GM18517 (cell line): ENCODE results near the gene TM7SF3.
"Not testable (repeated sequence)": the region's sequence is repeated elsewhere in the genome, so short reads cannot be mapped to it uniquely, and the experiment has no call there.

Experiments
- ATAC-seq: cut with Tn5 transposase; IDR thresholded peaks from one replicate; pipeline ENCODE4 v1.9.1; 2021; ENCODE audit warnings: mild to moderate bottlenecking, moderate library complexity; ENCODE audit not compliant: unreplicated experiment

Gene TM7SF3

DNA sequence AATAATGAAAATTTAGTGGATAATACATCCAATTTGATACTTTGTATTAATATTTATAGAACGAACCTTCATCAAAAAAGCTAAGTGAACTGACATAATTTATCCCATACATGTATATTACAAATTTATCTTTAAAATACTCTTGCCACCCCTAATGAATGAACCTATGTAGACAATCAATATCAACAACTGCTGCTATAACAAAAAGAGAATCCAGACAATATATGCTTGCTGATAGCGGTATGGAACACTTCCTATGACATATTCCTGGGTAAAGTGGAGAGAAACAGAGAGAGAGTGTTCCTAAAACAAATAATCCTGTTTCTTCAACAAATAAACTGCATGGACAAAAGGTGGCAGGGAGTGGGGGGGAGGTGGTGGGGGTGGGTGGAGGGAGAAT lies 31.3 kb downstream of the TM7SF3 start:
- no peak for ATAC-seq

DNA sequence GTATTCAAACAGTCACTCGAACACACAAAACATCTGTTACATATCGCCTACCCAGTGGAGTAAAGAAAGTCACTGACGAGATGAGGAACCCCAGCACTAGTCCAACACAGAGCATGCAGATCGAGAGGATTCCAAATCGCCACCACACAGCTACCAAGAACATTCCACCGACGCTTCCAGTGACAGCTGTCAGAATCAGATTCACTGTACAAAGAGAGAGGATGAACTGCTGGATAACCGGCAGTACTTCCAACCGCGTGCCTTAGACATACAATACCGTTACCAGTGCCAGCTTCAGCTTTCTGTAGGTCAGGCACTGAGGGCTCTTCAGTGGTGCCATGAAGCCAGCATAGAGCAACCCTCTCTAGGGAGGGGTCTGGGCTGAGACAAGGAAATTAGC lies 34.5 kb downstream of the TM7SF3 start:
- ATAC-seq = no peak

DNA sequence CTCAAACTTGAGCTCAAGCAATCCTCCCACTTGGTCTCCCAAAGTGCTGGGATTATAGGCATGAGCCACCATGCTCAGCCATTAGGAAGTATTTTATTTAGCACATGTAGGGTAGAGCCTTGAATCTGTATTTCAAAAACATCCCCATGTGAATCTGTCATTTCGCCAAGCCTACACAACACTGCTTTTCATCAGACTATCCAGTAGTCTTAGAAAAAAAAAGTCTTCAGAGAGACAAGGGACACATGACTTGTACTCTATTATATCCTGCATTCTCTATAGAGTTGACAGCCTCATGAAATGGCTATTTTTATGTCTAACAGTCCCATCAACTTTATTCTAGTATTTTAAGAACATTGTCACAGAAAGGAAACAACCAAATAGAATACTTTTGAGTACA lies 35.4 kb downstream of the TM7SF3 start:
- no peak for ATAC-seq

DNA sequence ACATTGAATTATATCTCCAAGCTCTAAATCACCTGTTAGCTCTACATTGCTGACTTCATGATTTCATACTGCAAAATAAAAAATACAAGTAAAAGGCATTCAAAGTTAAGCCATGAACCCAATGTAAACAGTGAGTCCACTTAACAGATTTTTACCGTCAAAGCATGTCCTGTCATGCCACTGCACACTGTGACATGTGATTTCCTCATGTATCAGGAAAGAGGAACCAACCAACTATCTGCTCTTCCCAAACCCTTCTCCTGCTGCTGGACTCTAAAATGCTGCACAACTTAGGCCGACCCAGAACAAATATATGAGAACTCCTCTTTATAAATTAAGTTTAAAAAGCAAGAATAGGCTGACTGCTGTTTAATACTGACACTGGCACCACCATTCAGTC lies 37.5 kb downstream of the TM7SF3 start:
- no peak for ATAC-seq

DNA sequence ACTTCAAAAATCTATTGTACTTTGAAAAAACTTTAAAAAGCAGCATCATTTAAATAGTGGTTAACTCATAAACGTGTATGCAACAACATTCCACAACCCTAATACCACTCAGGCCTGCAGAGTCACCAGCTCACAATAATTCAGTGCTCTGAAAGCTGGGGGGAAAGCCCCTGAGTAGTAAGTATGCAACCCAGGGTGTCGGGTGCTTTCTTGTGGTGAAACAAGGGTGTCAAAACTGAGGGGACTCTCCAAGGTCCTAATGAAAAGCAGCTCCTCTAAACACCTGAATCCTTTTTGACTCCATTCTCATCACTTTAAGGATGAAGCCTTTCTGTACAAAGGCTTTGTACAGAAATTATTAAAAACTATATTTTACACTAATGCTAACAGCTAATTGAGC lies 42.2 kb downstream of the TM7SF3 start:
- peak; percentile 85 for ATAC-seq

DNA sequence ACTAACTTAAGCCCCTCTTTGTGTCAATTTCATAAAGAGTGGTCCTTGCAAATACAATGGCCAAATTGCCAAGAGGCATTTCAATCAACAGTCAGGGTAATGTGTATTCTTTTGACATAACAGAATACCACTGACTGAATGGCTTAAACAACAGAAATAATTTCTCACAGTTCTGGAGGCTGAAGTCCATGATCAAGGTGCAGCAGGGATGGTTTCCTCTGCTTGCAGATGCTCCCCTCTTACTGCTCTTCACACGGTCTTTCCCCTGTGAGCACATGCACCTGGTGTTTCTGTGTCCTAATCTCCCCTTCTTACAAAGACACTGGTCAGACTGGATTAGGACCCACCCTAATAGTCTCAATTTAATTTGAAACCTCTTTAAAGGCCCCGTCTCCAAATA lies 44.0 kb downstream of the TM7SF3 start:
- no peak for ATAC-seq

DNA sequence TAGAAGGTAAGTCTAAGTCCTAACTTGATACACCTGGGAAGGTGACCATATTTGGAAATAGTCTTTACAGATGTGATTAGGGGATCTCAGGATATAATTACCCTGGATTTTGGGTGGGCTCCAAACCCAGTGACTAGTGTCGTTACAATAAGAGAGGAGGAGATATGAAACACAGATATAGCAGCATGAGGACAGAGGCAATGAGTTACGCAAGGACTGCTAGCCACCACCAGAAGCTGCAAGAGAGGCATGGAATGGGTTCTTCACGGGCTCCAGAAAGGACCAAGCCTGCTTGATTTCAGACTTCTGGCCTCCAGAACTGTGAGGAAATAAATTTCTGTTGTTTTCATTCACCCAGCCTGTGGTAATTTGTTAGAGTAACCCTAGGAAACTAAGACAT lies 47.3 kb downstream of the TM7SF3 start:
- no peak for ATAC-seq

DNA sequence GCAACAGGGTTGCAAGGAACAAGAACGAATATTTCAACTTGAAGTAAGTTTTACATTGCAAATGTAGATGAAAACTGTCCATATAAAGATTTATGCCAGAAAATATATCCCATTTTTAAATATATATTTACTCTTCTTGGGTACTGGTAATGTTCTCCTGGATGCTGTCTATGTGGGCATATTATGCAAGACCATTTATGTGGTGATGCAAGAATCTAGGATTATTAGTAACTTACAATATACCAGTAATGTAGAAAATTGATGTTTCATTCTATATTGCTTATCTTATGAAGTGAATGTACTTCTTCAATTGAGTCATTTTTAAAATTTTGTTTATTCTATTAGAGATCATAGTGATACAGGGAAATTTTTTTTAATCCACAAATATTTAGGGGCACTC lies 50.8 kb downstream of the TM7SF3 start:
- ATAC-seq = no peak

DNA sequence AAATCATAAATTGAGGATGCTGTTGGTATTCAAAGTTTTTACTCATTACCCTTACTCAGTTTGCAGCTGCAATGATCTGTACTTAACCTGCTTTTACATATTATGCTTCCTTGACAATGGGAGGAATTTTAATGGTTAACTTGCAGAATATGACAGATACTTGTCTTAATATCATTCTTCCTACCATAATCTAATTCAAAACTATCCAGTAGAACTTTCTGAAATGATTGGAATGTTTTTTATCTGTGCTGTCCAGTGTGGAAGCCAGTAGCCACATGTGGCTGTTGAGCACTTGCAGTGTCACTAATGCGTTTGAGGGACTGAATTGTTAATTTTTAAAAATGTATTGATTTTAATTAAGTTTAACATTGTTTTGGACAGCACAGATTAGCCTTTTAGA lies 52.4 kb downstream of the TM7SF3 start:
- ATAC-seq = no peak

DNA sequence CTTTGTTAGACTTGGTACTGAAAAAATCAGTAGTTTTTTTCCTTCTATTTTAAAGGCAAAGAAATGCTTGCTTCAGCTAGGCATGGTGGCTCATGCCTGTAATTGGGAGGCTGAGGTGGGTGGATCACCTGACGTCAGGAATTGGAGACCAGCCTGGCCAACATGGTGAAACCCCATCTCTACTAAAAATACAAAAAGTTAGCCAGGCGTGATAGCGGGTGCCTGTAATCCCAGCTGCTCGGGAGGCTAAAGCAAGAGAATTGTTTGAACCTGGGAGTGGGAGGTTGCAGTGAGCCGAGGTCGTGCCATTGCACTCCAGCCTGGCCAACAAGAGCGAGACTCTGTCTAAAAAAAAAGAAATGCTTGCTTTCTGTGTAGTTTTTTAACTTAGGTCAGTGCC lies 52.8 kb downstream of the TM7SF3 start:
- ATAC-seq = not testable (repeated sequence)

DNA sequence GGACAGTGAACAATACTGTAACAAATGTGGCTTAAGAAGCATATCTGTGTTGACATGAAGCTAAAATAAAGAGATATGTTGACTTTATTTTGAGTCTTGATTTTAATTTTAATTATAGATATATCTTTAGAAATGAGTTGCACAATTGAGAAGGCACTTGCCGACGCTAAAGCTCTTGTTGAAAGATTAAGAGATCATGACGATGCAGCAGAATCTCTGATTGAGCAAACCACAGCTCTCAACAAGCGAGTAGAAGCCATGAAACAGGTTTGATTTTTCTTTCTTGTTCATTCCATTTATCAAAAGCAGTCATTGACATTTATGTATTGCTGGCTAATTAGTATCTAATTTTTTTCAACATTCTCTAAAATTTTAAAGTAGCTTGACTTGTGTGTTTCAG lies 60.2 kb downstream of the TM7SF3 start:
- no peak for ATAC-seq

DNA sequence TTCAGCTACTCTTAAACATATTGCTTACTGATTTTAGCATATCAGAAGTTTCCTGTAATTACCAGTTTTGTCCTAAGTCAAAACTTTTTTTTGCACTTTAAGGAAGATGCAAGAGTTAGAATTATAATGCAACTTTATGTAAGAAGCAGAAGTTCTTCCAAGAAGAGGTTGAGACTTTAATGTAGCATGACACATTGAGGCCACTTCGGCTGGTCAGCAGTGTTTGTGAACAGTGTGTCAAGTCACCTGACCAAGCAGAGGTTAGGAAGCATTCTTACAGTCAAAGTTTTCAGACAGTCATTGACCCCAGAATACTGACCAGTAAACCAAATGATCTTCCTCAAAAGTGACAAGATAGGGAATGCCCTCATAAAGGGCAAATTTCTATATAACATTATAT lies 60.7 kb downstream of the TM7SF3 start:
- no peak for ATAC-seq

DNA sequence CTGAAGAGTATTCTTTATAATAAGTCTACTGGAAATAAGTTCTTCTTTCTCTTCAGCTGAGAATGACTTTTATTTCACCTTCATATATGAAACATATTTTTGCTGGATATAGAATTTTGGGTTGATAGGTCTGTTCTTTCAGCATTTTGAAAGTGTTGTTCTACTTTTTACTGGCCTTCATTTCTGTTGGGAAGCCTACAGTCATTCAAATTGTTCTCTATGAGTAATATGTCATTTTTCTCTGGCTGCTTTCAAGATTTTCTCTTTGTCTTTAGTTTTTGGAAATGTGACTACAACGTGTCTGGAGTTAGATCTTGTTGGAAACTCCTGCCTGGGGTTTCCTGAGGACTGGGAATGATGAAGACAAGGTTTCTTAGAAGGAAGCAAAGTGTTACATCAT lies 65.9 kb downstream of the TM7SF3 start:
- ATAC-seq = no peak

DNA sequence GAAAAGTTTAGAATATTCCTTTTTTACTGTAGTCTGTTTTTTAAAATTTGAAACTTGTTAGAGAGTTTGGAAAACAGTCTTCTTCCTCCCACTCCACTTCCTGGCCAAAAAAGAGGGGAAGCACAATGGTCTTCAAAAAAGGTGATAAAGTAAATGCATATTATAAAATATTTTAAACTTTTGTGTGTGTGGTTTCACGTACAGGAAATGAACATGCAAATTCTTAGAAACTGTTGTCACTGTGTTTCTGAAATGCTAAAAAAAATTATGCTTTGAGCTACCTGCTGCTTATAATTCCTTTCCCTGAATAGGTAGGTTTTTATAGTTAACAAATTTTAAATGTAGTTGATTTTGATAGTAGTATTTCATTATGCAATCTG lies 73.0 kb downstream of the TM7SF3 start:
- ATAC-seq = no peak

DNA sequence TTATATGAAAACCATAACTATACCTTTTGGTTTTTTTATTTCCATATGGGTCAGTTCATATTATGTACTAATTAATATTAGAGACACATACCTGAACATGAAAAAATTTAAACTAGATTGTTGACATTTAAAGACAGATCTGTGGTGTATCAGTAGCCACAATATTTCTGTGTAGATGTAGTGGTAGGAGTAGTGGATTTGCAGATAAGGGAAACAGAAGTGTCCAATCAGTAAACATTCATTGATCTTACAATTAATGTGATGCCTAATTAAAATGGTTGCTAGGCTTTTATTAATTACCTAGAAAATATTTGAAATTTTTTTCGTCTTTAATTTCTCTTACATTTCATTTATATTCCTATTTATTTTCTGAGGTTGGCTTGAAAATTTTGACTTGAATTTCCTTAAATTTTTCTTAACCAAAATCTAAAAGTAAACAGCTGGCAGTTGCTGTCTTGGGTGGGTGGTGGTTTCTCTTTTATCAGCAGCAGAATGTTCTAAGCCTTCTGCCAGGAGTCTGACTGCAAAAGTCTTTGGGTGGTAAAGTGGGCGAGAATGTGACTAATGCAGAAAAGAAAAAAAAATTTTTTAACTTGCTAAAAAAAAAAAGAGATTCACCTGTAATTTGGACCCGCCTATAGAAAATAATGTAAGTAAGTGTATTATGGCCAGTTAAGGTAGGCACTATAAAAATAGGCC lies 73.5 kb downstream of the TM7SF3 start:
- no peak for ATAC-seq

DNA sequence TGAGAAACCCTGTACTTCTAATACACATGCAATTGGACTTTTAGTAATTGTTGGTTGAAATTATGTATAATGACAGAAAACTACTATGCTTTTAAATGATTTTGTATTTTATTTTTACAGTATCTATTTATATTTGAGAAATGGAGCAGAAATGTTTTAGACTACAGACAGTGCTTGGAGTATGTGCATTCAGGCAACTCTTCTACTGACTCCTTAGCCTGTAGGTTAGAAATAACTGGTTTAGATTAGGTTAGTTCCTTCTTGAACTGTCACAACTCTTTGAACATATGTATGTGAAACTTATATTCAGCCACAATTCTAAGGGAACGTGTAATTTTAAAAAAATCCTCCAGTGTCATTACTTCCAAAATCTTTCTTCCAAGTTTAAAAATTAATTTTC lies 74.2 kb downstream of the TM7SF3 start:
- ATAC-seq = no peak

DNA sequence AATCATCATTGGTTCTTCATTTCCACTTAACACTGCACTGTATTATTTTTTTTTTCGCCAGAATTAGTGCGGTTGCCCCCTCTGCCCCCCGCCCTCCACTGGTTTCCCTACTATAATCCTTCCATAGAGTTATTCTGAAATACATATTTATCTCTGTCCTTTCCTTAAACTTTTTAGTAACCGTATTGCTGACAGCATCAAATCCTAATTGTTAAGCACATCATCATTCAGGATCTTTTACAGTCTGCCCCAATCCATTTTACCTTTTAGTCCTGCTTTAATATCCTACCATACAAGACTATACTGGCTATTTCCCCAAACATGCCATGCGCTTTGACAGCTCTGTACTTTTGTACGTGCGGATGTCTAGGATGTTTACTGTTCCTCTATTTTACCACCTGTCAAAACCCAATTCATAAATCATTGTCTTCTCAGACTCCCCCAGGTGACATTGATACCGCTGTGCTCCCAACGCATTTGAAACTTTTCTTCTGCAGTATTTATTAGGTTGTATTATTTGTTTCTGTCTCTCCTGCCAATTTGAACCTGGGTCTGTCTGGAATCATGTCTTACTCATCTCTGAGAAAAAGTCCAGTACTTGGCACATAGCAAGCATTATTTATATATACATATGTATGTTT lies 74.9 kb downstream of the TM7SF3 start:
- ATAC-seq = no peak

DNA sequence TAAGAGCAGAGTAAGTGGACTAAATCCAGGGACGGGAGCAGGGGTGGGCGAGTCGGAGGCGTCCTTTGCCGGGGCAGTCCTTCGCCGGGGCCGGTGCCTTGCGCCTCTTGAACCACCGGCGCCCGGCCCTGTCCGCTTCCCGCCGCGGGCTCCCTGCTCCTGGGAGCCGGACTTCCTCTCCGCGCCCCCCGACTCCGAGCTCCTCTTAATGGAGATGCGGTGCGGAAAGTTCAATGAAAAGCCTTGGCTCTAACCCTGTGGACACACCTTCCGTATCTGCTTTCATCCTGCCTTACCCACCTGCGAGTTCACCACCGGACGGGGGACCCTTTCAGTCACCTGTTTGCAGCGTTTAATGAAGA lies 75.5 kb downstream of the TM7SF3 start:
- peak; percentile 9 for ATAC-seq

DNA sequence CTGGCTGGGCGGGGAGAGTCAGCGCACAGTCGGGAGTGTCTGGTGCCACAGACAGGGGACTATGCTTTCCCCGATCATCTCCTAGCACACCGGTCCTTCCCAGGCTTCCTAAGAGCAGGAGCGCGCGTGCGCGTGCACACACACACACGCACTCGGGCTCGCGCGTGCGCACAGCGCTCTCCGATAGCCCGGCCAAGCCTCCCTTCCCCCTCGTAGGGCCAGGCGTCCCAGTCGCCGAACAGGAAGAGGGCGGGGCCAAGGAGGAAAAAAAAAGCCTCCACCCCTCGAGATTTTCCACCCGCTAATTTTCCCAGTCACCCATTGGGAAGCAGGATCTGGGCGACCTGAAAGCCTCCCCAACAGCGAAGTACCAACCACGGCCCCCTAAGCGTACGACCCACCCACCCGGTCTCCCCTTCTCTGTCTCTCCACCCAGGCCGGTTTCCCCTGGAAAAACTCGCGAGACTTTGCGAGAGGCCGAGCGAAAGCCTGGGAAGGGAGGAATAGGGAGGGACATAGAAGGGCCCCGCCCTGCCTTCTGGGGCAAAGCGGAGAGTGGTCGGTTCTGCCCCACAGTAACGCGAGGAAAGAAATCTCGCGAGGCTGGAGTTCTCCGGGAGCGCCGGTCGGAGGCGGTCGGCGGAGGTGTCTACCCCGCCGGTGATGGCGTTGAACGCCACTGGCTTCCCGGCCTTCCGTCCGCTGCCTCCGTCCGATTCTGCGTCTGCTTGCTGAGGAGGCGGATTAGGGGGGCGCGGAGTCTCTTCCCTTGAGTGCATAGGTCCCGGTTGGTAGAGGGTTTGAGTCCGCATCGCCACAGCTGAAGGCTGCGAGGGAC lies 76.1 kb downstream of the TM7SF3 start, which contains the start of the genes FGFR1OP2 and INTS13:
TSS of gene FGFR1OP2 (plus strand) at position 608 of the 838 bp plus-strand sequence. CDS start 15,689 bp downstream, outside the sequence.
TSS of gene INTS13 (minus strand) at position 119 of the 838 bp plus-strand sequence. CDS start 1,178 bp downstream, outside the sequence.
- peak; percentile 61 for ATAC-seq

DNA sequence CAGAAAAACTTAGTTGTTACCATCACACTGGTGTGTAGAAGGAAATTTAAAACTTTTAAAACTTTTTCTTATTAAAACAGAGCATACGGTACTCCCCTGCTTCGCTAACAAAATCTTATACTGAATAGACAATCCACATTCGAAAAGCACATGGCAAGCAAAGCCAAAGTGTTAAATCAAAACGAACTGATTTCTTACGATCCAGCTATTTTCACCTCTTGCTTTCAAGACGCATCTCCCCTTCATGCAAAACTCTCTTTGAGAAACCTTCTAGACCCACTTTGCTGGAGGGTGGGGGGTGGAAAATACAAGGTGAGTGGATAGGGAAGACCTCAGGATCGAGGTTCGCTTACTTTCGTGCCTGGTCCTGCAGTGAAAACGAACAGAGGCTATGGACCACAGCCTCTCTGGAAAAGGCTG lies 76.7 kb downstream of the TM7SF3 start:
- no peak for ATAC-seq

DNA sequence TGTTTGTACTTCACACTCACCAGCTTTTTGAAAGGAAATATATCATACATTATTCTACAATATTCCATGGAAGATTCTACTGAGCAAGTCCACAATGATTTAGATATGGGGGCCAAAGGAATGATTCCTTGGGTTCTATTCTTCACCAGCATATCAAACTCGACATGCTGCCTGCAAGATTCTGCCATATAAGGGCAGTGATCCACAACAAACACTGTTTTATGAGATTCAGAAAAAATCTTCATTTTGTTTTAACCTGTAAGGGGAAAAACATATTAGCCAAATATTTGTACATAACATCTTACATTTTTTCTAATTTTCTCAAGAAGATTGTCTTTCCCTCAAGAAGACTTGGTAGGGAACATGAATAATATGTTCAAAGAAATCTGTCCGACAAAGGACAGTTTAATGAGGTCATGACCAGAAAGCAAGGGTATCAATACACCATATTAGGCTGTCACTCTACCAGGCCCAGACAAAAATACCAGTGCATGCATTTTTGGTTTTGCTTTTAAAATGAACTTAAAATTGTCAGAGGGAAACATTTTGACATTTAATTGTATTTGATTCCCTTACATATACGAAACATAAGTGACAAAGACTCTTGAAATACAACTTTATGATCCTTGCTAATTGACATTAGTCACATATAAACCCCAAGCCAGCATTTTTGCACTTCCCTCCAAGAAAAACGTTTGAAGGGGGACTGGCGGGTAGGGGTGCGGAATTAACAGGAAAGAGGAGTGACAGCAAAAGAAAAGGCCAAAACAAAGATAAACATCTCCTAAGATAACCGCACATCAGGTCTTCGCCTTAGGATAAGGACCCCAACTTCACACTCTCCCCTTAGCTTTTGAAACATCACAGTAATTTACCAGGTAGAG lies 77.4 kb downstream of the TM7SF3 start:
- ATAC-seq = no peak
